GM12878 (cell line): ENCODE measurements around the gene SNRPD3. TPM values are rescaled to one million over a fixed set of nuclear protein-coding genes. Genes with fewer than 3 reads are reported as not detected.

Source experiments
- ATAC-seq: fragments of 200-7000 bp; cut with Tn5 transposase; 3 replicates; pipeline ENCODE4 v1.9.1; 2020; ENCODE audit warnings: mild to moderate bottlenecking, moderate library complexity
- BruUV-seq: library from RNA; stranded (reverse); fragments of 400-500 nt; replicated peaks from 2 replicates; lab custom pipeline; 2021; lab: Mats Ljungman, UMichigan
- CTCF ChIA-PET: fragments of 300-600 bp; sonication (Branson Sonifier 250); formaldehyde crosslinking; extraction: SDS; loops from one replicate; lab custom pipeline; 2021; ENCODE audit warnings: inconsistent platforms; lab: Yijun Ruan, JAX
- POLR2A ChIA-PET: fragments of 350-600 bp; formaldehyde crosslinking; extraction: SDS; loops from one replicate; lab custom pipeline; 2021; ENCODE audit warnings: inconsistent platforms; lab: Charles Lee
- RAD21 ChIA-PET: fragments of 300-600 bp; sonication (Branson Sonifier 250); formaldehyde crosslinking; loops from one replicate; lab custom pipeline; 2023; ENCODE audit warnings: antibody characterized with exemption; ENCODE audit not compliant: unreplicated experiment; lab: Charles Lee
- SMC1A ChIA-PET: fragments of 300-600 bp; sonication (Branson Sonifier 250); formaldehyde crosslinking; loops from one replicate; lab custom pipeline; 2023; ENCODE audit not compliant: unreplicated experiment, uncharacterized antibody; lab: Charles Lee
- DNase-seq: peaks from one replicate; pipeline ENCODE4 v3.0.0-alpha.2; 2011; ENCODE audit warnings: low read depth, low spot score
- FAIRE-seq: peaks from 3 replicates; lab custom pipeline; 2011; peaks lifted over from hg19 to GRCh38; lab: Jason Lieb, UNC
- H2AFZ ChIP-seq: 2 replicates; pipeline ENCODE4 v1.6.0; 2011; ENCODE audit warnings: low read depth, low read length, control low read depth; ENCODE audit not compliant: control insufficient read depth
- H3K27ac ChIP-seq: 2 replicates; pipeline ENCODE4 v1.5.1; 2011; ENCODE audit warnings: control low read depth; ENCODE audit not compliant: control insufficient read depth, insufficient read depth
- H3K27me3 ChIP-seq, 2 experiments: replicated peaks in 1 of 2; 2 replicates each; pipeline versions ENCODE4 v1.6.0 to v1.6.1; 2011; ENCODE audit warnings: low read length in 1 of 2; ENCODE audit not compliant: control insufficient read depth in 2 of 2, insufficient read depth in 2 of 2
- H3K36me3 ChIP-seq, 2 experiments: 2 replicates each; pipeline ENCODE4 v1.5.1; 2011; ENCODE audit warnings: low read length in 1 of 2; ENCODE audit not compliant: control insufficient read depth in 2 of 2, insufficient read depth in 2 of 2
- H3K4me1 ChIP-seq: 2 replicates; pipeline ENCODE4 v1.6.1; 2011; ENCODE audit warnings: mild to moderate bottlenecking, low read length, moderate library complexity, mixed read lengths; ENCODE audit not compliant: control insufficient read depth, insufficient read depth
- H3K4me2 ChIP-seq: 2 replicates; pipeline ENCODE4 v1.6.0; 2011; ENCODE audit warnings: control low read depth; ENCODE audit not compliant: control insufficient read depth, insufficient read depth
- H3K4me3 ChIP-seq: fragments of 200-600 bp; sonication (generic); 2 replicates; pipeline ENCODE4 v1.5.1; 2016
- H3K79me2 ChIP-seq: 2 replicates; pipeline ENCODE4 v1.6.0; 2011; ENCODE audit warnings: low read length; ENCODE audit not compliant: control insufficient read depth, insufficient read depth
- H3K9ac ChIP-seq: 2 replicates; pipeline ENCODE4 v1.8.0; 2011; ENCODE audit warnings: low read length, control low read depth, mixed read lengths; ENCODE audit not compliant: control insufficient read depth, insufficient read depth
- H3K9me3 ChIP-seq: replicated peaks from 3 replicates; pipeline ENCODE4 v1.5.1; 2011; ENCODE audit warnings: mild to moderate bottlenecking, low read length; ENCODE audit not compliant: control insufficient read depth, insufficient read depth
- H4K20me1 ChIP-seq: 2 replicates; pipeline ENCODE4 v1.6.0; 2011; ENCODE audit not compliant: control insufficient read depth, insufficient read depth
- CBX5 ChIP-seq: sonication (generic); IDR thresholded peaks from 2 replicates; pipeline ENCODE4 v1.6.1; 2016; ENCODE audit warnings: low read depth, moderate library complexity, mild to moderate bottlenecking, inconsistent platforms
- ESRRA ChIP-seq: IDR thresholded peaks from 2 replicates; pipeline ENCODE4 v1.6.1; 2012; ENCODE audit warnings: mild to moderate bottlenecking, low read length, improper control_type of control experiment
- MEF2A ChIP-seq: IDR thresholded peaks from 2 replicates; pipeline ENCODE4 v1.6.1; 2011; ENCODE audit warnings: low read depth, mild to moderate bottlenecking, low read length, moderate library complexity; ENCODE audit not compliant: insufficient read depth
- NR2F1 ChIP-seq: fragments of 450-650 bp; conservative IDR thresholded peaks from 2 replicates; pipeline ENCODE4 v1.6.1; 2017; ENCODE audit warnings: mild to moderate bottlenecking
- PAX8 ChIP-seq: fragments of 450-650 bp; IDR thresholded peaks from 2 replicates; pipeline ENCODE4 v1.6.1; 2017; ENCODE audit warnings: mild to moderate bottlenecking, moderate library complexity
- SPI1 ChIP-seq: IDR thresholded peaks from 2 replicates; pipeline ENCODE4 v1.6.1; 2011; ENCODE audit warnings: low read depth, mild to moderate bottlenecking, low read length, moderate library complexity, borderline replicate concordance; ENCODE audit not compliant: insufficient read depth
- SREBF2 ChIP-seq: IDR thresholded peaks from 2 replicates; pipeline ENCODE4 v1.6.1; 2012; ENCODE audit warnings: mild to moderate bottlenecking, low read length
- SUPT20H ChIP-seq: IDR thresholded peaks from 2 replicates; pipeline ENCODE4 v1.6.1; 2011; ENCODE audit warnings: low read depth, mild to moderate bottlenecking, low read length, moderate library complexity, borderline replicate concordance; ENCODE audit not compliant: control insufficient read depth
- TAF1 ChIP-seq: IDR thresholded peaks from 2 replicates; pipeline ENCODE4 v1.6.1; 2011; ENCODE audit warnings: mild to moderate bottlenecking, low read depth, low read length, borderline replicate concordance
- ZSCAN29 ChIP-seq: fragments of 450-650 bp; IDR thresholded peaks from 2 replicates; pipeline ENCODE4 v1.6.1; 2017; ENCODE audit warnings: mild to moderate bottlenecking, moderate library complexity
- WGBS: methylation state at CpG from one replicate; pipeline ENCODE4 v1.1.6; 2016; ENCODE audit warnings: low lambda C conversion rate; ENCODE audit not compliant: insufficient replicate concordance, insufficient coverage; ENCODE audit errors: missing lambda C conversion rate; 5-methylcytosine and 5-hydroxymethylcytosine counted together
- in situ Hi-C: fragments of 300-500 bp; cut with MboI; formaldehyde crosslinking; loops from 9 replicates; pipeline ENCODE4 v1.14.3; 2018; ENCODE audit warnings: mixed read lengths
- intact Hi-C: fragments of 100-400 bp; cut with micrococcal nuclease; formaldehyde crosslinking; loops from one replicate; pipeline ENCODE4 v1.14.2; 2022; ENCODE audit not compliant: unreplicated experiment
- polyA plus RNA-seq, 11 experiments: library from polyadenylated mRNA; depleted of rRNA in 4 of 11; unstranded in 6 of 11; stranded (reverse) in 5 of 11; fragments of >200 nt; fragmentation: Nextera tagmentation in 4 of 11; fragmentation: Illumina TruSeq in 1 of 11; extraction: Ambion mirVana in 4 of 11; extraction: Trizol in 1 of 11; gene quantifications; 1 replicate in 1 of 11; 2 replicates in 10 of 11; pipeline versions ENCODE4 v1.2.1 to v1.2.3, GENCODE V29; 2011 to 2016; ENCODE audit warnings: inconsistent platforms in 2 of 11, missing spikeins in 2 of 11, low read depth in 1 of 11
- total RNA-seq, 4 experiments: library from RNA; depleted of rRNA in 3 of 4; stranded (reverse); fragments of >200 nt in 3 of 4; fragmentation: Illumina TruSeq in 1 of 4; extraction: Trizol in 1 of 4; gene quantifications; 2 replicates each; pipeline versions ENCODE4 v1.2.1 to v1.2.3, GENCODE V29; 2013 to 2021
- TF ChIP-seq, protein P1 (sequence below): IDR thresholded peaks from 2 replicates; pipeline ENCODE4 v1.6.1; 2011; ENCODE audit warnings: borderline replicate concordance, low read depth, mild to moderate bottlenecking, moderate library complexity, mixed read lengths, low read length; ENCODE audit not compliant: insufficient read depth; ENCODE audit errors: extremely low read length
- TF ChIP-seq, protein P2 (sequence below): fragments of 450-650 bp; IDR thresholded peaks from 2 replicates; pipeline ENCODE4 v1.6.1; 2017; ENCODE audit warnings: mild to moderate bottlenecking, moderate library complexity

The SNRPD3 gene
- total and polyA plus RNA-seq, 10 of the 15 experiments (the other 5 are each of a cell fraction or from before 2014, with no cell fraction given), result 112 to 324 (median 242) TPM

DNA sequence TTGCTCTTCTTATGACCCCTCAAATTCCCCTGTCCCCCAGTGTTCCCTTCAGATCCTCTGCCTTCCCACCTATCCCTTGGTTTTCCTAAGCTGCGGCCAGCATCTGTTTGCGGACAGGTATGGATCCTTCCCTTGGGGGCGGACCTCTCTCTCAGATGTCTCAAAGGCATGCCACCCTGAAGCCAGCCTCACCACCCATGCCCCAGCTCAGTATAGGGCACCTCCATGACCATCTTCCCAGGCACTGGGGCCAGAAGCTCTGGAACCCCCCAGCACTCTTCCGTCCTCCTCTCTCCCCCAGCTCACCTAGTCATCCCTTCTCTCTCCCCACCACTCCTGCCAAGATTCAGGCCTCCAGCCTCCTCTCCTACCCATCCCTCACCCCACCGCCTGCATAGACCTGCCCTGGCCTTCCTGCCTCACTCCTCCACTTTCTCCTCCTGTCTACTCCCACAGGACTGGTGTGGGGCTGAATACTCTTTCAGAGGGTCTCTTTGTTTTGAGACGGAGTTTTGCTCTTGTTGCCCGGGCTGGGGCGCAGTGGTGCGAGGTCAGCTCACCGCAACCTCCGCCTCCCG, 34.9 kb downstream of the SNRPD3 start:
- FAIRE-seq, result no peak
- H3K27ac ChIP-seq, result no peak overlapping the region
- no peaks in the 10 kb centered on the region for H3K27me3 ChIP-seq
- DNase-seq, result no peak
- WGBS, result 92% methylated on average over 12 of the region's 12 CpGs
- ChIA-PET SMC1A (interaction anchor here (0.8 to 0.9 kb wide), 2 partner anchors 11 to 23 kb away, joined by 3 read pairs; no protein-coding TSS in a partner anchor), RAD21 (no interaction called here), POLR2A (no interaction called here), CTCF (no interaction called here)
- no peaks in the 10 kb centered on the region for H3K79me2 ChIP-seq
- intact Hi-C loops (no loop called here), in situ Hi-C loops (no loop called here)
- no peak overlapping the region for H3K9ac ChIP-seq
- H3K4me1 ChIP-seq, result no peaks in the 10 kb centered on the region
- H3K9me3 ChIP-seq, result no peaks in the 10 kb centered on the region
- no peak for ATAC-seq
- TF ChIP-seq MEF2A (no peak), ZSCAN29 (no peak), SUPT20H (no peak), CBX5 (no peak), TAF1 (no peak), ESRRA (no peak), NR2F1 (no peak), PAX8 (no peak), SPI1 (no peak), SREBF2 (no peak)
- TF ChIP-seq, protein P1, sequence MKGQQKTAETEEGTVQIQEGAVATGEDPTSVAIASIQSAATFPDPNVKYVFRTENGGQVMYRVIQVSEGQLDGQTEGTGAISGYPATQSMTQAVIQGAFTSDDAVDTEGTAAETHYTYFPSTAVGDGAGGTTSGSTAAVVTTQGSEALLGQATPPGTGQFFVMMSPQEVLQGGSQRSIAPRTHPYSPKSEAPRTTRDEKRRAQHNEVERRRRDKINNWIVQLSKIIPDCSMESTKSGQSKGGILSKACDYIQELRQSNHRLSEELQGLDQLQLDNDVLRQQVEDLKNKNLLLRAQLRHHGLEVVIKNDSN, result no peak
- TF ChIP-seq, protein P2, sequence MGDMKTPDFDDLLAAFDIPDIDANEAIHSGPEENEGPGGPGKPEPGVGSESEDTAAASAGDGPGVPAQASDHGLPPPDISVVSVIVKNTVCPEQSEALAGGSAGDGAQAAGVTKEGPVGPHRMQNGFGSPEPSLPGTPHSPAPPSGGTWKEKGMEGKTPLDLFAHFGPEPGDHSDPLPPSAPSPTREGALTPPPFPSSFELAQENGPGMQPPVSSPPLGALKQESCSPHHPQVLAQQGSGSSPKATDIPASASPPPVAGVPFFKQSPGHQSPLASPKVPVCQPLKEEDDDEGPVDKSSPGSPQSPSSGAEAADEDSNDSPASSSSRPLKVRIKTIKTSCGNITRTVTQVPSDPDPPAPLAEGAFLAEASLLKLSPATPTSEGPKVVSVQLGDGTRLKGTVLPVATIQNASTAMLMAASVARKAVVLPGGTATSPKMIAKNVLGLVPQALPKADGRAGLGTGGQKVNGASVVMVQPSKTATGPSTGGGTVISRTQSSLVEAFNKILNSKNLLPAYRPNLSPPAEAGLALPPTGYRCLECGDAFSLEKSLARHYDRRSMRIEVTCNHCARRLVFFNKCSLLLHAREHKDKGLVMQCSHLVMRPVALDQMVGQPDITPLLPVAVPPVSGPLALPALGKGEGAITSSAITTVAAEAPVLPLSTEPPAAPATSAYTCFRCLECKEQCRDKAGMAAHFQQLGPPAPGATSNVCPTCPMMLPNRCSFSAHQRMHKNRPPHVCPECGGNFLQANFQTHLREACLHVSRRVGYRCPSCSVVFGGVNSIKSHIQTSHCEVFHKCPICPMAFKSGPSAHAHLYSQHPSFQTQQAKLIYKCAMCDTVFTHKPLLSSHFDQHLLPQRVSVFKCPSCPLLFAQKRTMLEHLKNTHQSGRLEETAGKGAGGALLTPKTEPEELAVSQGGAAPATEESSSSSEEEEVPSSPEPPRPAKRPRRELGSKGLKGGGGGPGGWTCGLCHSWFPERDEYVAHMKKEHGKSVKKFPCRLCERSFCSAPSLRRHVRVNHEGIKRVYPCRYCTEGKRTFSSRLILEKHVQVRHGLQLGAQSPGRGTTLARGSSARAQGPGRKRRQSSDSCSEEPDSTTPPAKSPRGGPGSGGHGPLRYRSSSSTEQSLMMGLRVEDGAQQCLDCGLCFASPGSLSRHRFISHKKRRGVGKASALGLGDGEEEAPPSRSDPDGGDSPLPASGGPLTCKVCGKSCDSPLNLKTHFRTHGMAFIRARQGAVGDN, result no peak
- H3K4me3 ChIP-seq, result no peak overlapping the region
- H2AFZ ChIP-seq, result no peak overlapping the region
- H3K36me3 ChIP-seq, result no peaks in the 10 kb centered on the region
- H4K20me1 ChIP-seq, result no peaks in the 10 kb centered on the region
- no peak overlapping the region for H3K4me2 ChIP-seq
- no TSS peak for BruUV-seq
